HEK293 (cell line): ENCODE results near the gene PROCA1.

ENCODE experiments used
- CTCF ChIA-PET: fragments of 350-600 bp; formaldehyde crosslinking; extraction: SDS; loops from one replicate; lab custom pipeline; 2021; ENCODE audit warnings: antibody characterized with exemption; lab: Yijun Ruan, JAX
- POLR2A ChIA-PET: fragments of 300-600 bp; formaldehyde crosslinking; extraction: SDS; loops from one replicate; lab custom pipeline; 2020; ENCODE audit warnings: antibody characterized with exemption, inconsistent platforms; lab: Yijun Ruan, JAX
- H3K27ac ChIP-seq: fragments of 200-500 bp; sonication (Bioruptor generic); 2 replicates; pipeline ENCODE4 v1.5.1; 2014; ENCODE audit warnings: low read depth, low read length, control low read depth, inconsistent platforms; ENCODE audit errors: extremely low read depth
- H3K36me3 ChIP-seq, 2 experiments: fragments of 200-500 bp in 1 of 2; sonication (Bioruptor generic) in 1 of 2; 1 replicate in 1 of 2; 2 replicates in 1 of 2; pipeline ENCODE4 v1.5.1; 2014 to 2017; ENCODE audit warnings: inconsistent platforms in 2 of 2, low read length in 2 of 2; ENCODE audit not compliant: control insufficient read depth in 2 of 2, insufficient read depth in 1 of 2
- H3K4me1 ChIP-seq: fragments of 200-500 bp; sonication (Bioruptor generic); 2 replicates; pipeline ENCODE4 v1.5.1; 2014; ENCODE audit warnings: mild to moderate bottlenecking, low read length, inconsistent platforms; ENCODE audit not compliant: control insufficient read depth, insufficient read depth
- H3K4me3 ChIP-seq: 2 replicates; pipeline ENCODE4 v1.5.1; 2011; ENCODE audit warnings: low read depth, mild to moderate bottlenecking, control low read depth, low read length, moderate library complexity
- H3K9me3 ChIP-seq: fragments of 200-500 bp; sonication (Bioruptor generic); 2 replicates; pipeline ENCODE4 v1.5.1; 2014; ENCODE audit warnings: low read depth, low read length, inconsistent platforms; ENCODE audit not compliant: control insufficient read depth, insufficient read depth
- FEZF1 ChIP-seq: fragments of 450-650 bp; formaldehyde crosslinking; IDR thresholded peaks from 2 replicates; pipeline ENCODE4 v1.5.1; 2016; ENCODE audit warnings: missing biosample characterization, missing genetic modification characterization
- GLI2 ChIP-seq: fragments of 450-650 bp; formaldehyde crosslinking; IDR thresholded peaks from 2 replicates; pipeline ENCODE4; 2017; ENCODE audit warnings: missing biosample characterization, missing genetic modification characterization, low read depth, borderline replicate concordance
- KLF10 ChIP-seq: fragments of 450-650 bp; IDR thresholded peaks from 2 replicates; pipeline ENCODE4 v1.5.1; 2018; ENCODE audit warnings: missing biosample characterization, mild to moderate bottlenecking, missing genetic modification characterization
- SALL2 ChIP-seq: fragments of 450-650 bp; formaldehyde crosslinking; IDR thresholded peaks from 2 replicates; pipeline ENCODE4 v1.5.0; 2017; ENCODE audit warnings: missing biosample characterization, mild to moderate bottlenecking, missing genetic modification characterization, borderline replicate concordance
- SP2 ChIP-seq: fragments of 450-650 bp; formaldehyde crosslinking; IDR thresholded peaks from 2 replicates; pipeline ENCODE4 v1.5.1; 2016; ENCODE audit warnings: missing biosample characterization, missing genetic modification characterization
- YY1 ChIP-seq: fragments of 450-650 bp; formaldehyde crosslinking; IDR thresholded peaks from 2 replicates; pipeline ENCODE4 v1.5.1; 2018; ENCODE audit warnings: missing biosample characterization, missing genetic modification characterization
- ZBTB21 ChIP-seq: fragments of 450-650 bp; formaldehyde crosslinking; IDR thresholded peaks from 2 replicates; pipeline ENCODE4 v1.5.1; 2017; ENCODE audit warnings: missing biosample characterization, missing genetic modification characterization
- ZNF10 ChIP-seq: fragments of 450-650 bp; formaldehyde crosslinking; IDR thresholded peaks from 2 replicates; pipeline ENCODE4 v1.5.1; 2017; ENCODE audit warnings: missing biosample characterization, missing genetic modification characterization
- ZNF133 ChIP-seq: fragments of 450-650 bp; formaldehyde crosslinking; IDR thresholded peaks from 2 replicates; pipeline ENCODE4 v1.5.1; 2016; ENCODE audit warnings: missing biosample characterization, missing genetic modification characterization
- ZNF184 ChIP-seq: fragments of 450-650 bp; IDR thresholded peaks from 2 replicates; pipeline ENCODE4 v1.5.1; 2018; ENCODE audit warnings: missing biosample characterization, mild to moderate bottlenecking, missing genetic modification characterization
- ZNF221 ChIP-seq: fragments of 450-650 bp; formaldehyde crosslinking; IDR thresholded peaks from 2 replicates; pipeline ENCODE4 v1.5.1; 2017; ENCODE audit warnings: missing biosample characterization, missing genetic modification characterization, borderline replicate concordance
- ZNF560 ChIP-seq: fragments of 450-650 bp; formaldehyde crosslinking; IDR thresholded peaks from 2 replicates; pipeline ENCODE4 v1.5.1; 2017; ENCODE audit warnings: missing biosample characterization, missing genetic modification characterization, borderline replicate concordance
- ZNF561 ChIP-seq: fragments of 450-650 bp; IDR thresholded peaks from 2 replicates; pipeline ENCODE4 v1.5.1; 2018; ENCODE audit warnings: missing biosample characterization, missing genetic modification characterization, borderline replicate concordance
- ZNF623 ChIP-seq: fragments of 450-650 bp; formaldehyde crosslinking; IDR thresholded peaks from 2 replicates; pipeline ENCODE4 v1.5.1; 2016; ENCODE audit warnings: missing biosample characterization, missing genetic modification characterization
- ZNF664 ChIP-seq: fragments of 450-650 bp; formaldehyde crosslinking; IDR thresholded peaks from 2 replicates; pipeline ENCODE4 v1.5.1; 2016; ENCODE audit warnings: missing biosample characterization, missing genetic modification characterization
- ZNF707 ChIP-seq: fragments of 450-650 bp; formaldehyde crosslinking; IDR thresholded peaks from 2 replicates; pipeline ENCODE4 v1.5.1; 2016; ENCODE audit warnings: missing biosample characterization, missing genetic modification characterization
- ZNF747 ChIP-seq: fragments of 450-650 bp; formaldehyde crosslinking; IDR thresholded peaks from 2 replicates; pipeline ENCODE4 v1.5.1; 2016; ENCODE audit warnings: missing biosample characterization, missing genetic modification characterization
- ZNF791 ChIP-seq: fragments of 450-650 bp; formaldehyde crosslinking; IDR thresholded peaks from 2 replicates; pipeline ENCODE4 v1.5.1; 2016; ENCODE audit warnings: missing biosample characterization, missing genetic modification characterization
- ZSCAN16 ChIP-seq: fragments of 450-650 bp; formaldehyde crosslinking; IDR thresholded peaks from 2 replicates; pipeline ENCODE4 v1.5.1; 2016; ENCODE audit warnings: missing biosample characterization, missing genetic modification characterization
- ZSCAN23 ChIP-seq: fragments of 450-650 bp; formaldehyde crosslinking; IDR thresholded peaks from 2 replicates; pipeline ENCODE4 v1.5.1; 2016; ENCODE audit warnings: missing biosample characterization, missing genetic modification characterization
- TF ChIP-seq, protein P1 (sequence below): fragments of 450-650 bp; formaldehyde crosslinking; IDR thresholded peaks from 2 replicates; pipeline ENCODE4; 2016; ENCODE audit warnings: missing biosample characterization, missing genetic modification characterization
- TF ChIP-seq, protein P2 (sequence below): fragments of 450-650 bp; formaldehyde crosslinking; conservative IDR thresholded peaks from 2 replicates; pipeline ENCODE4 v1.5.1; 2016; ENCODE audit warnings: low read depth, missing biosample characterization, missing genetic modification characterization
- TF ChIP-seq, protein P3 (sequence below): fragments of 450-650 bp; formaldehyde crosslinking; IDR thresholded peaks from 2 replicates; pipeline ENCODE4 v1.5.1; 2016; ENCODE audit warnings: missing biosample characterization, missing genetic modification characterization
- TF ChIP-seq, protein P4 (sequence below): fragments of 450-650 bp; formaldehyde crosslinking; IDR thresholded peaks from 2 replicates; pipeline ENCODE4 v1.5.1; 2017; ENCODE audit warnings: missing biosample characterization, missing genetic modification characterization
- TF ChIP-seq, protein P5 (sequence below): fragments of 450-650 bp; IDR thresholded peaks from 2 replicates; pipeline ENCODE4 v1.5.1; 2018; ENCODE audit warnings: missing biosample characterization, missing genetic modification characterization
- TF ChIP-seq, protein P6 (sequence below): fragments of 450-650 bp; formaldehyde crosslinking; IDR thresholded peaks from 2 replicates; pipeline ENCODE4 v1.5.1; 2017; ENCODE audit warnings: missing biosample characterization, missing genetic modification characterization

Gene PROCA1

DNA sequence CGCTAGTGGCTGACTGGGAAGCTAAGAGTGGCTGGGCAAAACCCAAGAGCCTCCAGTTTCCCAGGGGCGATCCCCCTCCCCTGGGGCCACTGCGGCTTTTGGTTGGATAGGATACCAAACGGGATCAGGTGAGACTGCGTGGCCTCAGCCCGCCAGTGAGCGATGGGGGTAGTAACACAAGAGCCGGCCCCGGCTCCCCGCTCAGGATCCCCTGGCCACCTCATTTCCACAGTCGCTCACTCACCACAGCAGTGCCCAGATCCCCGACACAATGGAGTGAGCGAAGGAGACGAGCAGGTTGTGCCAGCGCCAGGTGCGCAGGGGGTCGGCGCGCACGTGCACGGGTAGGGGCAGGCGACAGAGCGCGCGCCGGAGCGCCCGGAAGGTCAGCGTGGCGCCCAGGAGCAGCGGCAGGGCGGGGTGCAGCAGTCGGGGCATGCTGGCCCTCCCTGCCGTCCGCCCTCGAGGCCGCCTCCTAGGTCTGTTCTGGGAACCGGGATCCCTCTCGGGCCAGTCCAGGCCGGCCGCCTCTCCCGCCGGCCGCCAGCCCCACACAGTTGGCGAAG lies 14.1 kb upstream of the PROCA1 start (continued):
- TF ChIP-seq, protein P1, sequence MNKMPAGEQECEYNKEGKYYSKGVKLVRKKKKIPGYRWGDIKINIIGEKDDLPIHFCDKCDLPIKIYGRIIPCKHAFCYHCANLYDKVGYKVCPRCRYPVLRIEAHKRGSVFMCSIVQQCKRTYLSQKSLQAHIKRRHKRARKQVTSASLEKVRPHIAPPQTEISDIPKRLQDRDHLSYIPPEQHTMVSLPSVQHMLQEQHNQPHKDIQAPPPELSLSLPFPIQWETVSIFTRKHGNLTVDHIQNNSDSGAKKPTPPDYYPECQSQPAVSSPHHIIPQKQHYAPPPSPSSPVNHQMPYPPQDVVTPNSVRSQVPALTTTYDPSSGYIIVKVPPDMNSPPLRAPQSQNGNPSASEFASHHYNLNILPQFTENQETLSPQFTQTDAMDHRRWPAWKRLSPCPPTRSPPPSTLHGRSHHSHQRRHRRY: no peak
- TF ChIP-seq, protein P2, sequence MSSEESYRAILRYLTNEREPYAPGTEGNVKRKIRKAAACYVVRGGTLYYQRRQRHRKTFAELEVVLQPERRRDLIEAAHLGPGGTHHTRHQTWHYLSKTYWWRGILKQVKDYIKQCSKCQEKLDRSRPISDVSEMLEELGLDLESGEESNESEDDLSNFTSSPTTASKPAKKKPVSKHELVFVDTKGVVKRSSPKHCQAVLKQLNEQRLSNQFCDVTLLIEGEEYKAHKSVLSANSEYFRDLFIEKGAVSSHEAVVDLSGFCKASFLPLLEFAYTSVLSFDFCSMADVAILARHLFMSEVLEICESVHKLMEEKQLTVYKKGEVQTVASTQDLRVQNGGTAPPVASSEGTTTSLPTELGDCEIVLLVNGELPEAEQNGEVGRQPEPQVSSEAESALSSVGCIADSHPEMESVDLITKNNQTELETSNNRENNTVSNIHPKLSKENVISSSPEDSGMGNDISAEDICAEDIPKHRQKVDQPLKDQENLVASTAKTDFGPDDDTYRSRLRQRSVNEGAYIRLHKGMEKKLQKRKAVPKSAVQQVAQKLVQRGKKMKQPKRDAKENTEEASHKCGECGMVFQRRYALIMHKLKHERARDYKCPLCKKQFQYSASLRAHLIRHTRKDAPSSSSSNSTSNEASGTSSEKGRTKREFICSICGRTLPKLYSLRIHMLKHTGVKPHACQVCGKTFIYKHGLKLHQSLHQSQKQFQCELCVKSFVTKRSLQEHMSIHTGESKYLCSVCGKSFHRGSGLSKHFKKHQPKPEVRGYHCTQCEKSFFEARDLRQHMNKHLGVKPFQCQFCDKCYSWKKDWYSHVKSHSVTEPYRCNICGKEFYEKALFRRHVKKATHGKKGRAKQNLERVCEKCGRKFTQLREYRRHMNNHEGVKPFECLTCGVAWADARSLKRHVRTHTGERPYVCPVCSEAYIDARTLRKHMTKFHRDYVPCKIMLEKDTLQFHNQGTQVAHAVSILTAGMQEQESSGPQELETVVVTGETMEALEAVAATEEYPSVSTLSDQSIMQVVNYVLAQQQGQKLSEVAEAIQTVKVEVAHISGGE (tag by site-specific recombination): no peak; the same call in 1 of the 2 replicates
- TF ChIP-seq GLI2 (tag by site-specific recombination) (no peak; the same call in 1 of the 2 replicates), KLF10 (0 out of 2 replicates have a peak, but pooled peaks have one; percentile 7), FEZF1 (tag by site-specific recombination) (no peak), ZBTB21 (no peak)

DNA sequence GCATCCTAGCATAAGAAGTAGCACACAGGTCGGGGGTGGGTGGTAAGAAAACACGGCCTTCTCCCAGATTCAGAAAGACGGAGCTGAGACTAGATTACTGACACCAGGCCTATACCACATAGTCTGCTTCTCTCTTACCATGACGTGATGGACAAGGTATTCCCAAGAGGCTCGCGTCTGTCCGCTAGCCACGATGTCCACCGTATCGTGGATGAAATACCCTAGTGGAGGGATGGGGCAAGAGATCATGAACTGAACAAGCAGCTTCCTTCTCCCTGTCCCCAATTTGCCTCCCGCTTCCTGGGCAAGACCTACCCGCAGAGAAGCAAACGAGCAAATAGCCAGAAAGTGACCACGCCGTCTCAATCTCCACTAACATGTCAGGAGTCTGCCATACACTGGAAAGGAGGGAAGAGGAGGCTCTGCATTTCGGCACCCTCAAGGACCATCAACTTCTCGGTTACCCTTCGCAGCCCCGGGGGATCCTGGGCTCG lies 13.5 kb upstream of the PROCA1 start:
- Histone ChIP-seq H3K4me3 (peak overlapping the region; percentile 55), H3K4me1 (peaks cover 9% of the 10 kb centered on the region; the same call in 1 of the 2 replicates)
- CTCF ChIA-PET: interaction anchor here (0.6 to 13.6 kb wide), 14 partner anchors 12 to 393 kb away, joined by 3 to 445 read pairs (median 3); partner anchors contain the start of genes PROCA1 and TRAF4
- TF ChIP-seq, protein P3, sequence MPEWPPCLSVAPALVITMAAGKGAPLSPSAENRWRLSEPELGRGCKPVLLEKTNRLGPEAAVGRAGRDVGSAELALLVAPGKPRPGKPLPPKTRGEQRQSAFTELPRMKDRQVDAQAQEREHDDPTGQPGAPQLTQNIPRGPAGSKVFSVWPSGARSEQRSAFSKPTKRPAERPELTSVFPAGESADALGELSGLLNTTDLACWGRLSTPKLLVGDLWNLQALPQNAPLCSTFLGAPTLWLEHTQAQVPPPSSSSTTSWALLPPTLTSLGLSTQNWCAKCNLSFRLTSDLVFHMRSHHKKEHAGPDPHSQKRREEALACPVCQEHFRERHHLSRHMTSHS (tag by site-specific recombination): no peak
- TF ChIP-seq, protein P4, sequence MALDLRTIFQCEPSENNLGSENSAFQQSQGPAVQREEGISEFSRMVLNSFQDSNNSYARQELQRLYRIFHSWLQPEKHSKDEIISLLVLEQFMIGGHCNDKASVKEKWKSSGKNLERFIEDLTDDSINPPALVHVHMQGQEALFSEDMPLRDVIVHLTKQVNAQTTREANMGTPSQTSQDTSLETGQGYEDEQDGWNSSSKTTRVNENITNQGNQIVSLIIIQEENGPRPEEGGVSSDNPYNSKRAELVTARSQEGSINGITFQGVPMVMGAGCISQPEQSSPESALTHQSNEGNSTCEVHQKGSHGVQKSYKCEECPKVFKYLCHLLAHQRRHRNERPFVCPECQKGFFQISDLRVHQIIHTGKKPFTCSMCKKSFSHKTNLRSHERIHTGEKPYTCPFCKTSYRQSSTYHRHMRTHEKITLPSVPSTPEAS (tag by site-specific recombination): no peak; the same call in none of the 2 replicates
- no peak for TF ChIP-seq ZNF560 (tag by site-specific recombination)
- TF ChIP-seq SP2 (tag by site-specific recombination): peak; percentile 34; the same call in 1 of the 2 replicates
- TF ChIP-seq GLI2 (tag by site-specific recombination): no peak
- no peak for TF ChIP-seq ZNF221 (tag by site-specific recombination)
- TF ChIP-seq ZNF10 (tag by site-specific recombination): no peak
- TF ChIP-seq ZNF664: no peak
- peak; percentile 2; the same call in 1 of the 2 replicates for TF ChIP-seq ZNF623 (tag by site-specific recombination)
- TF ChIP-seq ZNF133 (tag by site-specific recombination): no peak
- no peak for TF ChIP-seq YY1 (tag by site-specific recombination)
- TF ChIP-seq, protein P5, sequence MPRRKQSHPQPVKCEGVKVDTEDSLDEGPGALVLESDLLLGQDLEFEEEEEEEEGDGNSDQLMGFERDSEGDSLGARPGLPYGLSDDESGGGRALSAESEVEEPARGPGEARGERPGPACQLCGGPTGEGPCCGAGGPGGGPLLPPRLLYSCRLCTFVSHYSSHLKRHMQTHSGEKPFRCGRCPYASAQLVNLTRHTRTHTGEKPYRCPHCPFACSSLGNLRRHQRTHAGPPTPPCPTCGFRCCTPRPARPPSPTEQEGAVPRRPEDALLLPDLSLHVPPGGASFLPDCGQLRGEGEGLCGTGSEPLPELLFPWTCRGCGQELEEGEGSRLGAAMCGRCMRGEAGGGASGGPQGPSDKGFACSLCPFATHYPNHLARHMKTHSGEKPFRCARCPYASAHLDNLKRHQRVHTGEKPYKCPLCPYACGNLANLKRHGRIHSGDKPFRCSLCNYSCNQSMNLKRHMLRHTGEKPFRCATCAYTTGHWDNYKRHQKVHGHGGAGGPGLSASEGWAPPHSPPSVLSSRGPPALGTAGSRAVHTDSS (tag by site-specific recombination): no peak
- TF ChIP-seq ZSCAN23: peak; percentile 11; the same call in 1 of the 2 replicates
- 0 out of 2 replicates have a peak, but pooled peaks have one; percentile 53 for TF ChIP-seq ZNF561 (tag by site-specific recombination)
- no peak; the same call in 1 of the 2 replicates for TF ChIP-seq ZNF184 (tag by site-specific recombination)
- TF ChIP-seq ZSCAN16: no peak
- TF ChIP-seq, protein P6, sequence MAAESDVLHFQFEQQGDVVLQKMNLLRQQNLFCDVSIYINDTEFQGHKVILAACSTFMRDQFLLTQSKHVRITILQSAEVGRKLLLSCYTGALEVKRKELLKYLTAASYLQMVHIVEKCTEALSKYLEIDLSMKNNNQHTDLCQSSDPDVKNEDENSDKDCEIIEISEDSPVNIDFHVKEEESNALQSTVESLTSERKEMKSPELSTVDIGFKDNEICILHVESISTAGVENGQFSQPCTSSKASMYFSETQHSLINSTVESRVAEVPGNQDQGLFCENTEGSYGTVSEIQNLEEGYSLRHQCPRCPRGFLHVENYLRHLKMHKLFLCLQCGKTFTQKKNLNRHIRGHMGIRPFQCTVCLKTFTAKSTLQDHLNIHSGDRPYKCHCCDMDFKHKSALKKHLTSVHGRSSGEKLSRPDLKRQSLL (tag by site-specific recombination): no peak
- peak; percentile 50 for TF ChIP-seq ZBTB21
- TF ChIP-seq ZNF707 (tag by site-specific recombination): no peak
- TF ChIP-seq SALL2: no peak
- TF ChIP-seq ZNF747: no peak
- no peak for TF ChIP-seq ZNF791 (tag by site-specific recombination)

More for the DNA sequence above, 13.5 kb upstream of the PROCA1 start:
- peak overlapping the region; percentile 99 for H3K27ac ChIP-seq
- no peaks in the 10 kb centered on the region for H3K9me3 ChIP-seq
- H3K36me3 ChIP-seq: peaks cover 26 to 51% of the 10 kb centered on the region in 2 experiments
- POLR2A ChIA-PET: interaction anchor here (0.6 to 6.7 kb wide), 24 partner anchors 10 to 359 kb away, joined by 3 to 448 read pairs (median 5); partner anchors contain the start of genes BLTP2, DHRS13, ERAL1 and FAM222B
